Activated CD4-positive, alpha-beta T cell treated with anti-CD3 and anti-CD28 coated beads, Interleukin-10, Interleukin-2, amounts not matched to agents 100 ng/mL and 50 ng/mL, durations not matched to agents 16 hours and 8 hours (primary cell): Measurements from ENCODE around the gene TMEM175.

ENCODE experiments used
- DNase-seq: peaks from one replicate; pipeline ENCODE4 v3.0.0-alpha.2; 2020

Gene TMEM175

GRCh38 chr4:960636-961350 is 28.5 kb downstream of the TMEM175 start:
- DNase-seq, result no peak

GRCh38 chr4:961351-962230 is 29.3 kb downstream of the TMEM175 start:
- no peak for DNase-seq

- DNase-seq, result no peak
Observed at GRCh38 chr4:962231-963208, 30.3 kb downstream of the TMEM175 start.

GRCh38 chr4:963276-964225 is 31.3 kb downstream of the TMEM175 start:
- DNase-seq, result no peak

- no peak for DNase-seq
Observed at GRCh38 chr4:964346-965025, 32.2 kb downstream of the TMEM175 start.

- no peak for DNase-seq
Observed at GRCh38 chr4:965048-965765, 32.9 kb downstream of the TMEM175 start.

GRCh38 chr4:965766-966134 is 33.5 kb downstream of the TMEM175 start:
- no peak for DNase-seq

GRCh38 chr4:966266-967112 is 34.2 kb downstream of the TMEM175 start:
- DNase-seq, result no peak

- DNase-seq, result no peak
Observed at GRCh38 chr4:967113-968104, 35.1 kb downstream of the TMEM175 start.

GRCh38 chr4:968221-968620 is 36.0 kb downstream of the TMEM175 start:
- no peak for DNase-seq

GRCh38 chr4:968621-969394 is 36.5 kb downstream of the TMEM175 start:
- DNase-seq, result no peak

- DNase-seq, result no peak
Observed at GRCh38 chr4:970046-970745, 37.9 kb downstream of the TMEM175 start.

GRCh38 chr4:970854-971520 is 38.7 kb downstream of the TMEM175 start:
- no peak for DNase-seq

- no peak for DNase-seq
Observed at GRCh38 chr4:971666-972500, 39.6 kb downstream of the TMEM175 start.
